ENCODE data around the gene EVC2. TPM values are rescaled to one million over a fixed set of nuclear protein-coding genes. Genes with fewer than 3 reads are reported as not detected.
A peak's percentile ranks its signal among the peaks of the same experiment; 100 is the strongest.

EVC2 gene
- total and polyA plus RNA-seq, 10 of the 15 experiments (the other 5 are each of a cell fraction or from before 2014, with no cell fraction given) = 0.34 to 10.4 (median 5.6) TPM

- peak; percentile 40; the same call in 1 of the 2 replicates for TF ChIP-seq RAD21 (IDR thresholded peaks at IDR 0.05; ENCODE audit: insufficient read depth, low read depth, low read length)
- TF ChIP-seq KAT2A (conservative IDR thresholded peaks at IDR 0.05; ENCODE audit: control insufficient read depth, low read depth, low read length) = no peak
- TF ChIP-seq TAF1 (IDR thresholded peaks at IDR 0.05; ENCODE audit: borderline replicate concordance, low read depth, low read length) = no peak
- TF ChIP-seq, protein P1, sequence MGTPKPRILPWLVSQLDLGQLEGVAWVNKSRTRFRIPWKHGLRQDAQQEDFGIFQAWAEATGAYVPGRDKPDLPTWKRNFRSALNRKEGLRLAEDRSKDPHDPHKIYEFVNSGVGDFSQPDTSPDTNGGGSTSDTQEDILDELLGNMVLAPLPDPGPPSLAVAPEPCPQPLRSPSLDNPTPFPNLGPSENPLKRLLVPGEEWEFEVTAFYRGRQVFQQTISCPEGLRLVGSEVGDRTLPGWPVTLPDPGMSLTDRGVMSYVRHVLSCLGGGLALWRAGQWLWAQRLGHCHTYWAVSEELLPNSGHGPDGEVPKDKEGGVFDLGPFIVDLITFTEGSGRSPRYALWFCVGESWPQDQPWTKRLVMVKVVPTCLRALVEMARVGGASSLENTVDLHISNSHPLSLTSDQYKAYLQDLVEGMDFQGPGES (IDR thresholded peaks at IDR 0.05) = no peak
- no peak for TF ChIP-seq CREM (IDR thresholded peaks at IDR 0.05; ENCODE audit: low read depth)
Measured at GRCh38 chr4:5719350-5720055, 11.1 kb upstream of the EVC2 start (continued).

DNA sequence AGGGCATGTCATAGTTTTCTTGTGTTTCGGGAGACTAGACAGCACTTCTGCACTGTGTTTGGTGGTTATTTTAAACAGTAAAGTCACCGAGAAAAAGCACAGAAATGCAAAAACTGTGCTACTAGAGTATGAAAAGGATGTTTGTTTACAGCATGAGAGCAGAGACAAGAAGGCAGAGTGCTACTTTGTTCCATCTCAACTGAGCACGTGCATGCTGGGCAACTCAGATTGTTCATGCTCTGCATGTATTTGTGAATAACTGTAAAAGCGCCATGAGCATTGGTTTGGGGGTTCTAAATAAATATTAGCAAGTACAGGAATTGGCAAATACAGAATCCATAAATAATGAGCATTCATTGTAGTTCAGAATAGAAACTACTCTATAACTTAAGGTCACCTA is 10.1 kb upstream of the EVC2 start:
- peaks cover 4% of the 10 kb centered on the region; the same call in 2 of the 3 replicates for H3K9me3 ChIP-seq (replicated peaks; ENCODE audit: control insufficient read depth, insufficient read depth, low read length)
- in situ Hi-C loops (cut with MboI) (no loop called here), intact Hi-C loops (cut with micrococcal nuclease; ENCODE audit: unreplicated experiment) (loop anchor here (5.0 to 10.0 kb wide), 3 partner anchors 256 to 466 kb away; no protein-coding TSS in a partner anchor)
- RAD21 ChIA-PET (ENCODE audit: unreplicated experiment) = interaction anchor here (1.6 kb wide), 1 partner anchor 11 kb away, joined by 5 read pairs; no protein-coding TSS in a partner anchor
- POLR2A ChIA-PET = no interaction called here
- 10% methylated on average over 4 of the region's 4 CpGs for WGBS (ENCODE audit: insufficient coverage, insufficient replicate concordance, low lambda C conversion rate, missing lambda C conversion rate)
- no peaks in the 10 kb centered on the region for H3K27me3 ChIP-seq (replicated peaks in 1 of 2; ENCODE audit: control insufficient read depth in 2 of 2, insufficient read depth in 2 of 2, low read length in 1 of 2)
- FAIRE-seq (no peak), DNase-seq (ENCODE audit: low read depth, low spot score) (no peak), ATAC-seq (no peak)
- TF ChIP-seq NBN (IDR thresholded peaks at IDR 0.05) (no peak), BHLHE40 (IDR thresholded peaks at IDR 0.05; ENCODE audit: borderline replicate concordance in 1 of 2, low read depth in 2 of 2, low read length in 1 of 2) (peak in 1 of 2 experiments; percentile 38; a peak in 1 of 4 replicates)
- CTCF ChIA-PET = no interaction called here
- no peak overlapping the region for H3K9ac ChIP-seq (ENCODE audit: control insufficient read depth, insufficient read depth, low read length)
- SMC1A ChIA-PET (ENCODE audit: uncharacterized antibody, unreplicated experiment) = interaction anchor here (0.8 to 2.0 kb wide), 2 partner anchors 9 to 20 kb away, joined by 3 to 10 read pairs; partner anchors contain the start of gene EVC2
- H4K20me1 ChIP-seq (ENCODE audit: control insufficient read depth, insufficient read depth) = no peaks in the 10 kb centered on the region
- H3K36me3 ChIP-seq (ENCODE audit: control insufficient read depth in 2 of 2, insufficient read depth in 2 of 2, low read length in 1 of 2) = peaks cover 0 to 4% of the 10 kb centered on the region in 2 experiments; a peak in 1 of 4 replicates
- no peak overlapping the region for H3K4me3 ChIP-seq
- H3K4me1 ChIP-seq (ENCODE audit: control insufficient read depth, insufficient read depth, low read length) = peaks cover 3% of the 10 kb centered on the region; the same call in 1 of the 2 replicates
- H3K27ac ChIP-seq (ENCODE audit: control insufficient read depth, insufficient read depth) = no peak overlapping the region
- no TSS peak for BruUV-seq (replicated peaks)
- no peak overlapping the region for H2AFZ ChIP-seq (ENCODE audit: control insufficient read depth, low read depth, low read length)
- H3K79me2 ChIP-seq (ENCODE audit: control insufficient read depth, insufficient read depth, low read length) = peaks cover 17% of the 10 kb centered on the region
- H3K4me2 ChIP-seq (ENCODE audit: control insufficient read depth, insufficient read depth) = no peak overlapping the region

All from GM12878 (cell line).